Heart right ventricle (tissue), 16 donors: ENCODE measurements around the gene GLIPR2. TPM values are rescaled to one million over a fixed set of nuclear protein-coding genes. Genes with fewer than 3 reads are reported as not detected.

Experiments used
- ATAC-seq, 8 donors: fragments of 200-7000 bp; cut with Tn5 transposase; one replicate each; pipeline ENCODE4 v1.9.1; 2020; ENCODE audit warnings: mild to moderate bottlenecking in 8 of 8, moderate library complexity in 8 of 8, moderate number of reproducible peaks in 1 of 8
- DNase-seq, 2 donors: peaks; one replicate each; pipeline ENCODE4 v3.0.0-alpha.2; 2020
- H3K27ac ChIP-seq, 10 donors: fragments of 200-600 bp; sonication (generic) in 2 of 10; one replicate each; pipeline versions ENCODE4 v1.5.0 to v1.8.0; 2020 to 2022; ENCODE audit warnings: mild to moderate bottlenecking in 3 of 10
- H3K27me3 ChIP-seq, 7 donors: fragments of 200-600 bp; one replicate each; pipeline ENCODE4 v1.8.0; 2021 to 2022; ENCODE audit warnings: mild to moderate bottlenecking in 2 of 7
- H3K36me3 ChIP-seq, 9 donors: fragments of 200-600 bp; sonication (generic) in 1 of 9; one replicate each; pipeline versions ENCODE4 v1.5.0 to v1.8.0; 2020 to 2022; ENCODE audit warnings: mild to moderate bottlenecking in 2 of 9
- H3K4me1 ChIP-seq, 9 donors: fragments of 200-600 bp; sonication (generic) in 1 of 9; one replicate each; pipeline versions ENCODE4 v1.5.0 to v1.8.0; 2020 to 2022; ENCODE audit warnings: mild to moderate bottlenecking in 4 of 9
- H3K4me3 ChIP-seq, 10 donors: fragments of 200-600 bp; sonication (generic) in 2 of 10; one replicate each; pipeline versions ENCODE4 v1.5.0 to v1.8.0; 2020 to 2022; ENCODE audit warnings: mild to moderate bottlenecking in 7 of 10, moderate library complexity in 2 of 10
- H3K9me3 ChIP-seq, 11 donors: fragments of 200-600 bp in 10 of 11; sonication (generic) in 2 of 11; one replicate each; pipeline versions ENCODE4 v1.5.0 to v1.8.0; 2013 to 2022; ENCODE audit warnings: mild to moderate bottlenecking in 2 of 11, control low read depth in 1 of 11, moderate library complexity in 1 of 11
- WGBS, 2 donors: extraction: QIAGEN DNeasy Blood & Tissue Kit; methylation state at CpG; one replicate each; pipeline ENCODE4 v1.1.7; 2013; ENCODE audit warnings: inconsistent platforms in 1 of 2; 5-methylcytosine and 5-hydroxymethylcytosine counted together
- intact Hi-C, 10 donors: fragments of 100-400 bp; cut with DNase I; formaldehyde crosslinking; loops; one replicate each; pipeline versions ENCODE4 v1.11.1 to v1.14.2; 2022
- polyA plus RNA-seq, 2 donors: library from polyadenylated mRNA; stranded (reverse); fragments of 200-250 nt; gene quantifications; one replicate each; pipeline ENCODE4 v1.2.3, GENCODE V29; 2013
- total RNA-seq, 10 donors: library from RNA; stranded (reverse); fragmentation: NEBNext Ultra II Directional in 3 of 10; extraction: Animal tissue kit (Norgen Biotek cat#: 25700) in 3 of 10; gene quantifications; one replicate each; pipeline versions ENCODE4 v1.2.1 to v1.2.4, GENCODE V29; 2021 to 2023
- TF ChIP-seq, protein P1 (sequence below), 9 donors: fragments of 200-600 bp; sonication (generic) in 2 of 9; IDR thresholded peaks; one replicate each; pipeline versions ENCODE4 v1.5.0 to v1.8.0; 2021 to 2022; ENCODE audit warnings: antibody characterized with exemption in 9 of 9, mild to moderate bottlenecking in 5 of 9, moderate library complexity in 1 of 9
- donor health status: Arrhythmogenic right ventricular cardiomyopathy.
- donor health status: ischemic (EF 13 %, LVEDD 7.1; RV severe dilation, severe dysfunction).
- donor health status: healthy with polysubstance abuse.
- donor health status: DM: no; HTN: yes; CAD: no.
- donor health status: DM: no; HTN: no; CAD: no.
- donor health status: ischemic (EF 25% LVEDD 6.9; RV normal size, moderate dysfunction).
- donor health status: ischemic (EF 25% LVEDD 5.7; RV mildly dilated, moderate dysfunction).
- donor health status: healthy.
- donor health status: DM: yes; HTN: yes; CAD: no.
- donor health status: Ischemic cardiomyopathy.
- donor health status: ischemic (EF 35%, LVEDD 5.7; RV mildly dilated, moderate dysfunction).
- donor health status: nonischemic (EF 11% LVEDD 7.7; RV severe dilation, severe dysfunction).
- donor health status: DM: yes; HTN: yes; CAD: no.
- donor health status: PGD.
- donor health status: ischemic (EF 29% LVEDD 5.4; RV normal size, mild dysfunction).
- donor health status: nonischemic (EF 23%, LVEDD 6.1; RV moderate dilation, normal function).

GLIPR2 gene
- total and polyA plus RNA-seq, 12 donors, result 4.7 to 19.2 (median 7.1) TPM

DNA sequence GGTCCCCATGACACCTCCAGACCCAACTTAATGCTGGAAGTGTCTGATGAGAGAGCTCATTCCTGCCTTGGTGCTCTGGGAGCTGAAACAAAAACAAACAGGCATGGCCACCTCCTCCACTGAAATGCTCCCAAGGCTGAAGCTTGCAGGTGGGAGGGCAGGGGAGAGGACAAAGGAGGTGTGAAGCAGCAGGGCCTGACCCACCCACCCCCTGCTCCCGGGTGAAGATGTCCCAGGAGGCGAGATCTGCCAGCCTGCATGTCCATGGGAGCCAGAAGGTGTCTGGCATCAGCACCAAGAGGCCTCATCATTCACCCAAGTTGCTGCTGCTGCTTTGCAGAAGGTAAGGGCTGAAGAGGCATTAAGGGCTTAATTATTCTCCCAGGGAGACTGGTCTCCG, 28.5 kb downstream of the GLIPR2 start:
- intact Hi-C loops, result loop anchor here in 6 of 10 donors (5.0 to 10.0 kb wide), 4 partner anchors 63 to 210 kb away; partner anchors contain the start of gene OR2S2 (in 5 of the 6)
- peaks cover 8 to 49% (median 19%) of the 10 kb centered on the region in 9 donors for H3K4me1 ChIP-seq
- no peak overlapping the region for H3K4me3 ChIP-seq
- ATAC-seq, result no peak
- peak overlapping the region in 7 of 10 donors; percentile 25 to 90 (median 74) for H3K27ac ChIP-seq
- DNase-seq, result no peak
- peaks cover 0 to 6% (median 0%) of the 10 kb centered on the region in 7 donors for H3K27me3 ChIP-seq
- TF ChIP-seq, protein P1, sequence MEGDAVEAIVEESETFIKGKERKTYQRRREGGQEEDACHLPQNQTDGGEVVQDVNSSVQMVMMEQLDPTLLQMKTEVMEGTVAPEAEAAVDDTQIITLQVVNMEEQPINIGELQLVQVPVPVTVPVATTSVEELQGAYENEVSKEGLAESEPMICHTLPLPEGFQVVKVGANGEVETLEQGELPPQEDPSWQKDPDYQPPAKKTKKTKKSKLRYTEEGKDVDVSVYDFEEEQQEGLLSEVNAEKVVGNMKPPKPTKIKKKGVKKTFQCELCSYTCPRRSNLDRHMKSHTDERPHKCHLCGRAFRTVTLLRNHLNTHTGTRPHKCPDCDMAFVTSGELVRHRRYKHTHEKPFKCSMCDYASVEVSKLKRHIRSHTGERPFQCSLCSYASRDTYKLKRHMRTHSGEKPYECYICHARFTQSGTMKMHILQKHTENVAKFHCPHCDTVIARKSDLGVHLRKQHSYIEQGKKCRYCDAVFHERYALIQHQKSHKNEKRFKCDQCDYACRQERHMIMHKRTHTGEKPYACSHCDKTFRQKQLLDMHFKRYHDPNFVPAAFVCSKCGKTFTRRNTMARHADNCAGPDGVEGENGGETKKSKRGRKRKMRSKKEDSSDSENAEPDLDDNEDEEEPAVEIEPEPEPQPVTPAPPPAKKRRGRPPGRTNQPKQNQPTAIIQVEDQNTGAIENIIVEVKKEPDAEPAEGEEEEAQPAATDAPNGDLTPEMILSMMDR (IDR thresholded peaks at IDR 0.05), result no peak
- H3K9me3 ChIP-seq, result no peaks in the 10 kb centered on the region
- H3K36me3 ChIP-seq, result peaks cover 0 to 21% (median 0%) of the 10 kb centered on the region in 9 donors
- 74 to 75% methylated on average over 3 of the region's 3 CpGs for WGBS, 2 donors

DNA sequence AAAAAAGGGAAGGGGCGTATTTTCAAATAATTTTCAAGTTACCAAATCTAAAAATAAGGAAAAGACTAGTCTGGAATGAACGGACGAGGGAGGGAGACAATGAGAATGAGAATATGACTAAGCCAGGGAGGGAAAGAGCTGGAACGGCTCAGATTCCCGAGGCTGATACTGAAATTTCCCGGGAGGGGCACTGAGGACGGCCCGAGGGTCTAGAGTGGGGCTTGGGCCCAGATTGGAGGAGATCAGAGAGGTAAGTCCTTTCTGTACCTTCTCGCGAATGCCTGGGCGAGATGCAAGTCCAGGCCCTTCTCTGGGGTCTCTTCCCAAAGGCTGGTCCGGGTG, 29.3 kb downstream of the GLIPR2 start:
- H3K4me3 ChIP-seq, result peak overlapping the region in 9 of 10 donors; percentile 33 to 60 (median 54)
- no peak for DNase-seq
- TF ChIP-seq, protein P1 (IDR thresholded peaks at IDR 0.05), result no peak
- H3K9me3 ChIP-seq, result no peaks in the 10 kb centered on the region
- H3K27ac ChIP-seq, result peak overlapping the region; percentile 15 to 90 (median 69)
- peaks cover 8 to 49% (median 19%) of the 10 kb centered on the region in 9 donors for H3K4me1 ChIP-seq
- 41 to 43% methylated on average over 12 of the region's 12 CpGs for WGBS, 2 donors
- ATAC-seq, result peak; percentile 21 to 44 (median 35)
- peaks cover 0 to 14% (median 0%) of the 10 kb centered on the region in 9 donors for H3K36me3 ChIP-seq
- H3K27me3 ChIP-seq, result peaks cover 0 to 6% (median 0%) of the 10 kb centered on the region in 7 donors
- intact Hi-C loops, result loop anchor here (1.0 to 10.0 kb wide), 8 partner anchors 62 to 211 kb away; partner anchors contain the start of gene OR2S2 (in 5 of the 10)

DNA sequence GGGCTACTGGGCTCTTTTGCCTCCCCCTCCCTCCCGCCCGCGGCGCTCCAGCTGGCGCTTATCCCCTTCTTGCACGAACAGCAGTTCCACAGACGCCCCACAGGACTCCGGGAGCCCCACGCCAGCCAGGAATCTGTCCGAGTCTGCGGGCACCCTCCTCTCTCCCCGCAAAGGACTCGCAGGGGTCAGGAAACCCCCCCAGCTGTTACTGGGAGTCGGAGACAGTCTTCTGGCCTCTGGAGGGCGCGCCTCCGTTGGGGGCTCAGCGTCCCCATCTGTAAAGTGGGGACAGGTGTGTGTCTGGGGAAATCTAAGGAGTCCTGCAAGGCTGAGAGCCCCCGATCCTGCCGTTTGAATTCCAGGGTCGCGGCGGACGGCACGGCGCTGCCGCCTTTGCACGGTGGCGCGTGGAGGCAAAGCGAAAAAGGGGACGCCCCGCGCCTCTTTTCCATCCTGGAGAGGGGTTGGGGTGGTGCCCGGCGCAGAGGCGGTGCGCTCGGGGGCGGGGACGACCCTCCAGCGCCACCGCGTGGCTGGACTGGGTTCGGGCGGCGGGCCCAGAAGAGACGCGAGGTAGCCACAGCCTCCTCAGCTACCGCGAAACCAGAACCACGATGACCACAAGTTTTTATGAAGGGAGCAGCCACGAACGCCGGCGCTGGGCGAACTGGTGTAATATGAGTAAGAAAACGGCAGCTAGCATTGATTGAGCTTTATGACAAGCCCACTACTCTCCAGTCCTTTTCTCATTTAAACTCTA, 29.8 kb downstream of the GLIPR2 start:
- 3 to 4% methylated on average over 54 to 58 of the region's 58 CpGs for WGBS, 2 donors
- Histone ChIP-seq H3K4me1 (peaks cover 8 to 49% (median 19%) of the 10 kb centered on the region in 9 donors), H3K27me3 (peaks cover 0 to 6% (median 0%) of the 10 kb centered on the region in 7 donors), H3K36me3 (peaks cover 0 to 14% (median 0%) of the 10 kb centered on the region in 9 donors), H3K27ac (peak overlapping the region; percentile 15 to 90 (median 69)), H3K4me3 (peak overlapping the region in 9 of 10 donors; percentile 33 to 60 (median 54)), H3K9me3 (no peaks in the 10 kb centered on the region)
- intact Hi-C loops, result loop anchor here (1.0 to 10.0 kb wide), 8 partner anchors 63 to 212 kb away; partner anchors contain the start of gene OR2S2 (in 5 of the 10)
- TF ChIP-seq, protein P1 (IDR thresholded peaks at IDR 0.05), result peak; percentile 93 to 99 (median 96)
- ATAC-seq (peak; percentile 87 to 95 (median 91)), DNase-seq (peak; percentile 79 to 87)

DNA sequence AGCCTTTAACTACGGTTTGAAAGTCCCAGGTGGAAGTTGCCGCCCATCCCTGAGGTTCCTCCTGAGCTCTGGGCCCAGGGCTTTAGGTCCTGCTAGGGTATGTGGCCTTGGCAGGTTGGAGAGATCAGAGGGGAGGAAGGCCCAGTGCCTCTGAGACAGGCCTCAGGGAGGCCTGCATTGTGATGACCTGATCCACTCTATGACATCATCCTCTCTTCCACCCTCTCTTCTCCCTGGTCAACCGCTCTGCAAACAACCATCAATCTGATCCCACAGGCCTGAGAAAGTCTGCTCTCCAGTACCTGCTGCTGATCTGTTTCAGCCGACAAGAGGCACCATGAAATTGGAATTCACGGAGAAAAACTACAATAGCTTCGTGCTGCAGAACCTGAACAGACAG, 32.6 kb downstream of the GLIPR2 start, which contains the start of gene CCIN:
CCIN (plus strand) TSS at position 223 of the 400 bp plus-strand sequence; CDS start at position 338, 115 bp downstream.
- Histone ChIP-seq H3K36me3 (no peaks in the 10 kb centered on the region), H3K27ac (no peak within 1 kb of the TSS), H3K27me3 (peaks cover 0 to 6% (median 0%) of the 10 kb centered on the region in 7 donors), H3K9me3 (no peaks in the 10 kb centered on the region), H3K4me3 (no peak within 1 kb of the TSS), H3K4me1 (peaks cover 0 to 26% (median 7%) of the 10 kb centered on the region in 9 donors)
- intact Hi-C loops, result loop anchor here in 6 of 10 donors (2.0 to 10.0 kb wide), 5 partner anchors 66 to 214 kb away; partner anchors contain the start of gene OR2S2 (in 5 of the 6)
- ATAC-seq (no peak), DNase-seq (no peak)
- 86 to 92% methylated on average over 6 of the region's 6 CpGs for WGBS, 2 donors
- TF ChIP-seq, protein P1 (IDR thresholded peaks at IDR 0.05), result no peak
